Measurements from ENCODE around the gene LEMD3. TPM values are rescaled to one million over a fixed set of nuclear protein-coding genes. Genes with fewer than 3 reads are reported as not detected.

LEMD3 gene
- total RNA-seq, 1 experiment from 2014 or later = 28.4 TPM

- CTCF ChIA-PET = no interaction called here
Measured at GRCh38 chr12:65252515-65252914, 83.1 kb downstream of the LEMD3 start.

DNA sequence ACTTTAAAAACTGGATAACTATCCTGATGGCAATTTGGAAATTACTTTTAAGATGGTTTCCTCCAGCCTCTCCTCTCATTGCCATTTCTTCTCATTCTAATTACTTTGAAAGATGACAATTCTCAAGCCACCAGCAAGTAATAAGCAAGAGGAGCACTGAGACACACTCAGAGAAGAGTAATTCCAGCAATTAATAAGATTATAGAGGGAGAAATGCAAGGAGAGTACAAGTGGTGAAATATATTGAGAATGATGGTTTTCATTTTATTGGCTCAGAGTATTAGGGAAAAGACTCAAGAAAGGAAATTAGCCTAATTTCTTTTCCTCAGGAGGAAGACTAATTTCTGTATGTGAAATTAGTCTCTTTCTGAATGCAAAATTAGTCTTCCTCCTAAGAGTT, 88.6 kb downstream of the LEMD3 start:
- no peak for TF ChIP-seq CTCF (conservative IDR thresholded peaks at IDR 0.05; ENCODE audit: low read depth, low read length)
- TF ChIP-seq EZH2 (IDR thresholded peaks at IDR 0.05; ENCODE audit: borderline replicate concordance, low read depth, low read length, poor library complexity, severe bottlenecking) = no peak
- ChIA-PET POLR2A (ENCODE audit: low non-redundant PET) (no interaction called here), CTCF (no interaction called here)
- no peaks in the 10 kb centered on the region for H3K9me3 ChIP-seq (ENCODE audit: low read depth, low read length, poor library complexity, severe bottlenecking)
- no peaks in the 10 kb centered on the region for H3K4me1 ChIP-seq (ENCODE audit: insufficient read depth, low read length, poor library complexity, severe bottlenecking)
- no peak for DNase-seq (ENCODE audit: low spot score)
- no peaks in the 10 kb centered on the region for H3K27me3 ChIP-seq (replicated peaks; ENCODE audit: insufficient read depth, low read depth, low read length, poor library complexity)
- intact Hi-C loops (cut with micrococcal nuclease; ENCODE audit: unreplicated experiment) = no loop called here
- no peak overlapping the region for H3K4me3 ChIP-seq (ENCODE audit: low read depth, low read length, poor library complexity, severe bottlenecking)
- H3K27ac ChIP-seq (ENCODE audit: low read depth, low read length, poor library complexity, severe bottlenecking) = no peak overlapping the region
- BruUV-seq (replicated peaks) = no TSS peak
- no peaks in the 10 kb centered on the region for H3K36me3 ChIP-seq (ENCODE audit: insufficient read depth, low read length, poor library complexity, severe bottlenecking)

More at GRCh38 chr12:65252515-65252914, 83.1 kb downstream of the LEMD3 start:
- POLR2A ChIA-PET (ENCODE audit: low non-redundant PET) = no interaction called here
- no peaks in the 10 kb centered on the region for H3K4me1 ChIP-seq (ENCODE audit: insufficient read depth, low read length, poor library complexity, severe bottlenecking)
- TF ChIP-seq EZH2 (IDR thresholded peaks at IDR 0.05; ENCODE audit: borderline replicate concordance, low read depth, low read length, poor library complexity, severe bottlenecking) (no peak), CTCF (conservative IDR thresholded peaks at IDR 0.05; ENCODE audit: low read depth, low read length) (no peak)
- H3K27me3 ChIP-seq (replicated peaks; ENCODE audit: insufficient read depth, low read depth, low read length, poor library complexity) = no peaks in the 10 kb centered on the region
- BruUV-seq (replicated peaks) = no TSS peak
- H3K36me3 ChIP-seq (ENCODE audit: insufficient read depth, low read length, poor library complexity, severe bottlenecking) = no peaks in the 10 kb centered on the region
- DNase-seq (ENCODE audit: low spot score) = no peak
- no peak overlapping the region for H3K4me3 ChIP-seq (ENCODE audit: low read depth, low read length, poor library complexity, severe bottlenecking)
- H3K9me3 ChIP-seq (ENCODE audit: low read depth, low read length, poor library complexity, severe bottlenecking) = no peaks in the 10 kb centered on the region
- intact Hi-C loops (cut with micrococcal nuclease; ENCODE audit: unreplicated experiment) = no loop called here
- no peak overlapping the region for H3K27ac ChIP-seq (ENCODE audit: low read depth, low read length, poor library complexity, severe bottlenecking)

DNA sequence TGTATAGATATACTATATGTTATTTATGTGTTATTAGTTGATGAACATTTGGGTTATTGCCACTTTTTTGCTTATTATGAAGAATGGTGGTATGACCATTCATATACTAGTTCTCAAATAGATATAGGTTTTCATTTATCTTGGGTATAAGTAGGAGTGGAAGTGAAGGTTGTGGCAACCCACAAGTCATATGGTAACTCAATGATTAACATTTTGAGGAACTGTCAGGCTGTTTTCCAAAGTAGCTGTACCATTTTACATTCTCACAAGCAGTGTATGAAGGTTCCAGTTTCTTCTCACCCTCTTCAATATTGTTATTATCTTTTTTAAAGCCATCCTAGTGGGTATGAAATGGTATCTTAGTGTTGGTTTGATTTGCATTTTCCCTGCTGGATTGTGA, 90.1 kb downstream of the LEMD3 start:
- no peak for DNase-seq (ENCODE audit: low spot score)
- no peaks in the 10 kb centered on the region for H3K4me1 ChIP-seq (ENCODE audit: insufficient read depth, low read length, poor library complexity, severe bottlenecking)
- intact Hi-C loops (cut with micrococcal nuclease; ENCODE audit: unreplicated experiment) = no loop called here
- BruUV-seq (replicated peaks) = no TSS peak
- H3K9me3 ChIP-seq (ENCODE audit: low read depth, low read length, poor library complexity, severe bottlenecking) = no peaks in the 10 kb centered on the region
- no peaks in the 10 kb centered on the region for H3K36me3 ChIP-seq (ENCODE audit: insufficient read depth, low read length, poor library complexity, severe bottlenecking)
- H3K4me3 ChIP-seq (ENCODE audit: low read depth, low read length, poor library complexity, severe bottlenecking) = no peak overlapping the region
- POLR2A ChIA-PET (ENCODE audit: low non-redundant PET) = no interaction called here
- no peak for TF ChIP-seq EZH2 (IDR thresholded peaks at IDR 0.05; ENCODE audit: borderline replicate concordance, low read depth, low read length, poor library complexity, severe bottlenecking)
- CTCF ChIA-PET = no interaction called here
- no peak overlapping the region for H3K27ac ChIP-seq (ENCODE audit: low read depth, low read length, poor library complexity, severe bottlenecking)
- H3K27me3 ChIP-seq (replicated peaks; ENCODE audit: insufficient read depth, low read depth, low read length, poor library complexity) = no peaks in the 10 kb centered on the region

GRCh38 chr12:65263777-65264176, 94.4 kb downstream of the LEMD3 start:
- Histone ChIP-seq H3K4me3 (ENCODE audit: low read depth, low read length, poor library complexity, severe bottlenecking) (no peak overlapping the region), H3K36me3 (ENCODE audit: insufficient read depth, low read length, poor library complexity, severe bottlenecking) (no peaks in the 10 kb centered on the region), H3K27ac (ENCODE audit: low read depth, low read length, poor library complexity, severe bottlenecking) (no peak overlapping the region), H3K4me1 (ENCODE audit: insufficient read depth, low read length, poor library complexity, severe bottlenecking) (no peaks in the 10 kb centered on the region), H3K9me3 (ENCODE audit: low read depth, low read length, poor library complexity, severe bottlenecking) (no peaks in the 10 kb centered on the region), H3K27me3 (replicated peaks; ENCODE audit: insufficient read depth, low read depth, low read length, poor library complexity) (no peaks in the 10 kb centered on the region)
- ChIA-PET POLR2A (ENCODE audit: low non-redundant PET) (no interaction called here), CTCF (no interaction called here)
- intact Hi-C loops (cut with micrococcal nuclease; ENCODE audit: unreplicated experiment) = no loop called here
- TF ChIP-seq EZH2 (IDR thresholded peaks at IDR 0.05; ENCODE audit: borderline replicate concordance, low read depth, low read length, poor library complexity, severe bottlenecking) (no peak), CTCF (conservative IDR thresholded peaks at IDR 0.05; ENCODE audit: low read depth, low read length) (no peak)
- DNase-seq (ENCODE audit: low spot score) = no peak
- no TSS peak for BruUV-seq (replicated peaks)

All from A673 (cell line).